ENCODE measurements around the gene LRRC7.

The LRRC7 gene

DNA sequence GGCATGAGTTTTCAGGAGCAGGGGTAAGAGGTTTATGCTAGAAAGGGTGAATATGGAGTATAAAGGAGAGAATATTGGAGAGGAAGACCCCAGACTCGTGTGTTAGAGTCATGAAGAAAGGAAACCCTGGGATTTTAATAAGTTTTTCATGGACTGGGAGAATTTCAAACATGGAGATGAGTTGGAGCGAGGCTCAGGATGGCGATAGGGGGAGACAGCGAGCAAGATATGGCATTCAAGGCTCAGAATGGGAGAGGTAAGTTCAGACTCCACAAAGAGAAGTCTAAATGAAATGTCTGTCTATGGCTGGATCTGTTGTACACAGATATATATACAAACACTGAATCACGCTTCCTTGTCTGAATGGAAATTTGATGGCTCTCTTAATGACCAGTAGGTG is 545.1 kb downstream of the LRRC7 start:
- no peak for DNase-seq

DNA sequence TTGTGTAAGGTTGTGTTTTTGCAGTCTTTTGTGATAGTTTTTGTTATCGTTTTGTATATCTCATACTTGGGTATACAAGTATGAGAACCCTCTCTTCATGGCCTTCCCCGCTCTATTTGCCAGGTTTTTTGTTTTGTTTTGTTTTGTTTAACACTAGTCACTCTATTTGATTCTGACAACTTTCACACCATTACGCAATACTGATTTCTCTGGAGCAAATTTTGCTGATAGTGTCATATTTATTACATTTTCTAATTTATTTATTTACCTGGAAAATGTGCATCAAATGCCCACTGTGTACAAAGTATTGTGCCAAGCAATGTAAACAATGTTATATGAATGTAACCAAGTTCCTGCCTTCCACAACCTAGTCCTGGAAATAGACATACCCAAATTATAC is 547.6 kb downstream of the LRRC7 start:
- DNase-seq = no peak

DNA sequence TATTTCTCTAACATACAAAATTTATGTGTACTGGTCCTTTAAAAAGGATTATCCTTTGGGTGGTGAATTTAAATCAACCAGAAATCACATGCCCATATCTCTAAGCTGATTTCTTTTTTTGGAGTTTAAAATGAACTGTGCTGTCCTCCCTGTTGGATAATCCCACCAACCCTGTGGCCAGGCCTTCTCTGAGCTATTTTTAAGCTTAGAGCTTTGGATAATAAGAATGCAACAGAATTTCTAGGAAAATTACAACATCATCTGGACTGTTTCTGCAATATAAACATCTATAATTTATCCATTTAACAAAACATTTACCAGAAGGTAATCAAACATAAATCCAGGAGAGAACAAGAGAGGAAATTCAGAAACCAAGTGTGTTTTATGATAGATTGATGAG is 549.3 kb downstream of the LRRC7 start:
- DNase-seq = no peak

GRCh38 chr1:70134148-70134547 is 566.4 kb downstream of the LRRC7 start:
- no peak for DNase-seq

- DNase-seq = no peak
These were observed 572.6 kb downstream of the LRRC7 start for GRCh38 chr1:70140343-70140742.

GRCh38 chr1:70140894-70141293 is 573.2 kb downstream of the LRRC7 start:
- DNase-seq = no peak

- DNase-seq = no peak
These were observed 574.4 kb downstream of the LRRC7 start for GRCh38 chr1:70142075-70142474.

GRCh38 chr1:70143048-70143659 is 575.4 kb downstream of the LRRC7 start:
- DNase-seq = no peak

DNA sequence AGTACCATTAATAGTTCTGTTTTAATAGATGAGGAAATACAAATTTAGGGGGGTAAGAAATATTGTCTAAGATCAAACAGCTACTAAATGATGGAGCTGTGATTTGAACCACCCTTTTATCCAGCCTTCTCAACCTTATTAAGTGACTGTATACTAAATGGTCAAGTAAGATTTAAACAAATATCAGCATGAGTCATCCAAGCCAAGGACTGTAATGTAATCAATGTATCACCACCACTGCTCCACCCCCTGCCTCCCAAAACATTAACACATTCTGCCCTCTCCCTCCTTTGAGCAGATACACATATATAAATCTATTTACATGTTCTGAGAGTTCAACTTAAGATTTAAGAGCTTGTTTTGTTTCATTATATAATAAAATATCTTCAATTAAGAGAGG is 578.8 kb downstream of the LRRC7 start:
- no peak for DNase-seq

GRCh38 chr1:70150444-70150843 is 582.7 kb downstream of the LRRC7 start:
- DNase-seq = no peak

DNA sequence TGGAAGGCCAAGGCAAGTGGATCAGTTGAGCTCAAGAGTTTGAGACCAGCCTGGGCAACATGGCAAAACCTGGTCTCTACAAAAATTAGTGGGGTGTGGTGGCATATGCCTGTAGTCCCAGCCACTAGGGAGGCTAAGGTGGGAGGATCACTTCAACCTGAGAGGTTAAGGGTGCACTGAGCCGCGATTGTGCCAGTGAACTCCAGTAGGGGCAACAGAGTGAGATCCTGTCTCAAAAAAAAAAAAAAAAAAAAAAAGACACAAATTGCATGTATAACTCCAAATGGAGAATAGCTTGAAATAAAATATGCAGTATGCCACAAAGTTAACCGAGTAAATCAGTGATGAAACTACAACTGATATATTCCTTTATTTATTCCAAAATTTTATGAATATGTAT is 586.0 kb downstream of the LRRC7 start:
- no peak for DNase-seq

DNA sequence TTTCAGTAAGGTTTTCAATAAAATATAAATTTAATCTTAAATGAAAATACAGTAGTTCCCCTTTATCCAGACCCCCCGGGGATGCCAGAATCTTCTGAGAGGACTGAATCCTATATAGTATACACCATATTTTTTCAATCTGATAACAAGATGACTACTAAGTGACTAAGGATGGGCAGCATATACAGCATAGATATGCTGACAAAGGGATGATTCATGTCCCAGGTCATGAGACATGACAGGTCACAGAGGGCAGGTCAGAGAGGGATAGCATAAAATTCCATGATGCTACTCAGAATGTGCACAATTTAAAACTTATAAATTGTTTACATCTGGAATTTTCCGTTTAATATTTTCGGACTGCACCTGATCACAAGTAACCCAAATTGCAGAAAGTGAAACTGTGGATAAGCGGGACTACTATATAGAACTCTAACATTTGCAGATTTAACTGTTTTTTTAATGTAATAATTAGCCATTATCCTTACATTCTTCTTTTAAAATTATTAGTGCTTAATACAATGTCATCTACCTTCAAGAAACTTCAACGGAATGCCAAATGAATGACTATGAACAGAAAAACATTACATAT is 588.9 kb downstream of the LRRC7 start:
- DNase-seq = no peak

DNA sequence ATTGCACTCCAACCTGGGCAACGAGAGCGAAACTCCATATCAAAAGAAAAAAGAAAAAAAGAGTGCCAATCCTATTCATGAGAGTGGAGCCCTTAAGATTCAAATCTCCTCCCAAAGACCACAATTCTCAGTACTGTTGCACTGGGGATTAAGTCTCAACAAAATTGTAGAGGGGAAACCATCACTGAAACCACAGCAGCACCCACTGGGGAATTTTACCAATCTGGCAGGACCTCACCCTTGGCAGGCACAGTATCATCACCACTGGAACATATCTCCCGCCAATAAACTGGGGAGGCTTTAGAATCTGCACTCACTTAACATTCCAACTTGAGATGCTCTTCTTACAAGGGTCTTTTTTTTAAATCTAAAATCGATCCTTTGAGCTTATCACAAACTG is 596.6 kb downstream of the LRRC7 start:
- DNase-seq = no peak

- no peak for DNase-seq
These were observed 600.6 kb downstream of the LRRC7 start for GRCh38 chr1:70168283-70168682.

DNA sequence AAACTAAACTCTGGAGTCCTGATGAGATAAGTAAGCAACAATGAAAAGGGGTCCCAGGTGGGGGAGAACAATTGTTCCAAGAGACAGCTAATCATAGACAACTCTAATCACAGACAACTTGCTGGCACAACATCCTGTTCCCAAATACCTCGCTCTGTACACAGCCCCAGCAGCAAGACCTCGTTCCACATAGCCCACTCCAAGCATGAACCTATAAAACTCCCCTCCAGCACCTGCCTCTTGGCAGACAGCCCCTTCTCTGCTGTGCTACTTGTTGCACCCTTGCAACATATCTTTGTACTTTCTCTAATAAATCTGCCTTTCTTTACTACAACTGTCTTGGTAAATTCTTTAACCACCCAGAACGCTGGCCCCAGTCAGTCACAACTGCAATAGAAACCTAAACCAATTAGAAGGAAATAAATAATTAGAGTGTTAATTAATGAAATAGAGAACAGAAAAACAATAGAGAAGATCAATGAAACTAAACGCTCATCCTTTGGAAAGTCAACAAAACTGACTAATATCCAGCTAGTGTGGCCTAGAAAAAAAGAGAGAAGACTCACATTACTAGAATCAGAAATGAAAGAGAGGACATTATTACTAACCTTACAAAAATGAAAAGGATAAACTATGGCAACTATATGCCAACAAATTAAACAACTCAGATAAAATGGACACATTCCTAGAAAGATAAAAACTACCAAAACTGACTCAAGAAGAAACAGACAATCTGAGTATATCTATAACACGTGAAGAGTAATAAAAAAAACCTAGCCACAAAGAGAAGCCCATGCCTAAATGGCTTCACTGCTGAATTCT is 601.5 kb downstream of the LRRC7 start:
- no peak for DNase-seq

- DNase-seq = no peak
These were observed 603.8 kb downstream of the LRRC7 start for GRCh38 chr1:70171512-70171911.

Data from NCI-H187 treated with DMSO at 0.1 percent for 48 hours (cell line).